Measurements from ENCODE around the gene DPPA4. TPM values are rescaled to one million over a fixed set of nuclear protein-coding genes. Genes with fewer than 3 reads are reported as not detected.

The DPPA4 gene
- total RNA-seq, 1 experiment from 2014 or later = 774 TPM

GRCh38 chr3:109355625-109356441 lies 18.5 kb upstream of the DPPA4 start:
- ChIA-PET POLR2A (interaction anchor here (0.7 to 1.8 kb wide), 8 partner anchors 10 to 910 kb away, joined by 3 to 9 read pairs (median 3); no protein-coding TSS in a partner anchor), CTCF (interaction anchor here (0.7 to 2.3 kb wide), 8 partner anchors 9 to 43 kb away, joined by 3 to 12 read pairs (median 4); no protein-coding TSS in a partner anchor)
- TF ChIP-seq ZNF423 (CRISPR knock-in tag; IDR thresholded peaks at IDR 0.05) (peak; percentile 73), ETV6 (CRISPR knock-in tag; IDR thresholded peaks at IDR 0.05) (0 out of 2 replicates have a peak, but pooled peaks have one; percentile 33), ZNF425 (CRISPR knock-in tag; conservative IDR thresholded peaks at IDR 0.05) (no peak), FOXP1 (CRISPR knock-in tag; IDR thresholded peaks at IDR 0.05; ENCODE audit: borderline replicate concordance) (no peak), STAT6 (CRISPR knock-in tag; conservative IDR thresholded peaks at IDR 0.05; ENCODE audit: low read depth) (no peak), FOXK1 (CRISPR knock-in tag; IDR thresholded peaks at IDR 0.05) (peak; percentile 43; the same call in 1 of the 2 replicates)
- Mint-ChIP-seq H3K27ac (peak overlapping the region; percentile 99), H3K36me3 (peaks cover 34% of the 10 kb centered on the region), H3K4me3 (peak overlapping the region; percentile 68), H3K9me3 (no peaks in the 10 kb centered on the region), H3K4me1 (peaks cover 67% of the 10 kb centered on the region), H3K27me3 (ENCODE audit: low read depth) (no peaks in the 10 kb centered on the region)
- ATAC-seq (peak; percentile 83), DNase-seq (ENCODE audit: low spot score) (peak; percentile 71)

GRCh38 chr3:109353057-109353456 lies 15.7 kb upstream of the DPPA4 start:
- Mint-ChIP-seq H3K27me3 (ENCODE audit: low read depth) (no peaks in the 10 kb centered on the region), H3K9me3 (no peaks in the 10 kb centered on the region), H3K27ac (peak overlapping the region; percentile 99), H3K4me1 (peaks cover 78% of the 10 kb centered on the region), H3K4me3 (no peak overlapping the region), H3K36me3 (peaks cover 40% of the 10 kb centered on the region)
- ATAC-seq = no peak
- POLR2A ChIA-PET = interaction anchor here (0.6 kb wide), 1 partner anchor 31 kb away, joined by 4 read pairs; no protein-coding TSS in a partner anchor
- CTCF ChIA-PET = no interaction called here
- TF ChIP-seq NR1H2 (CRISPR knock-in tag; IDR thresholded peaks at IDR 0.05) (no peak), TP53 (CRISPR knock-in tag; IDR thresholded peaks at IDR 0.05) (no peak), STAT6 (CRISPR knock-in tag; conservative IDR thresholded peaks at IDR 0.05; ENCODE audit: low read depth) (no peak), ZNF416 (CRISPR knock-in tag; IDR thresholded peaks at IDR 0.05) (no peak), ATF1 (CRISPR knock-in tag; IDR thresholded peaks at IDR 0.05) (no peak), CTCF (IDR thresholded peaks at IDR 0.05) (no peak), ZNF317 (CRISPR knock-in tag; IDR thresholded peaks at IDR 0.05; ENCODE audit: borderline replicate concordance, low read depth) (no peak), ZNF281 (CRISPR knock-in tag; IDR thresholded peaks at IDR 0.05) (no peak), USF1 (CRISPR knock-in tag; IDR thresholded peaks at IDR 0.05) (no peak), ATF6 (CRISPR knock-in tag; IDR thresholded peaks at IDR 0.05) (no peak)
- no peak for DNase-seq (ENCODE audit: low spot score)
